Measurements from ENCODE around the gene EXOSC1.
"Not testable (repeated sequence)": the region's sequence is repeated elsewhere in the genome, so short reads cannot be mapped to it uniquely, and the experiment has no call there.

The EXOSC1 gene

DNA sequence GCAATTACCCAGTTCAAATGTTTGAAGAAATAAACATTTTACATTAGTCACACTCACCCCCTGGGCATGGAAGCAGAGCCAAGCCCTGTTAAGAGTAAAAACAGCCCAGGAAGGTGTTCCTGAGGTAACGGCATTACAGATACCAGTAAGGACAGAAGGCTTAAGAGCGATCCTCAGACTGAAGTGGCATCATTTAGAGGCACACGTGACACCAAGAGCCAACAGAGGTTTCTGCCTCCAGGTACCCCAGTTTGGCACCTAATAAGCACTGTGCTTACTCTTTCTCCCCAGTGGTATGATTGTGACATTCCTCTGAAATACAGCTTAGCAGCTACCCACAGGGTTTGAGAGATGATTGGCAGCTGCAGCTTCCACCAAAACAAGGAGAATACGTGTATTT lies 35.3 kb upstream of the EXOSC1 start:
- Histone ChIP-seq H3K4me3 (no peak overlapping the region), H3K9ac (peak overlapping the region in 1 of 11 experiments; percentile 7; a peak in 1 of 22 replicates), H3K4me2 (no peak overlapping the region), H3K9me3 (replicated peaks in 1 of 11) (no peaks in the 10 kb centered on the region), H3K4me1 (peaks cover 0 to 12% (median 0%) of the 10 kb centered on the region in 10 experiments; a peak in 5 of 20 replicates), H4K20me1 (peaks cover 2 to 83% (median 41%) of the 10 kb centered on the region in 11 experiments; a peak in 16 of 22 replicates), H3K36me3 (peaks cover 75 to 98% (median 96%) of the 10 kb centered on the region in 11 experiments), H3K27me3 (no peaks in the 10 kb centered on the region), H3K27ac (no peak overlapping the region)
- no peak for TF ChIP-seq Cebpa-rat (IDR thresholded peaks at IDR 0.05)

DNA sequence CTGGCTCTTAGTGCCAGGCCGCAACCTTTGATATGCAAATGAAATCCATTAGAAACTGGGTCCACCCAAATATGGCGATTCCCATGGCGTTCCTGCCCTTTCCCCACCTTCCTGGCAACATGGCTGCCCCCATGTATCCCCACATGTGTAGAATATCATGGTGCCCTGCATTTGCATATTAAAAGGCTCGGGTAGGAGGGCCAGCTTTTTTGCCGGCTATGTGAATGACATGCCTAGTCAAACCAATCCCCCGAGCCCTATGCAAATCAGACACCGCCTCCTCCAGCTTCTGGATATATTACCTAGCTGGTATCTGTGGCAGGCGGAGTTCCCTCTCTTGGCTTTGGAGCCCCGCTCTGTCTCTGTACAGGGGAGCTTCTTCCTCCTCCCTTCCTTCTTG lies 34.1 kb upstream of the EXOSC1 start:
- Histone ChIP-seq H3K9me3 (replicated peaks in 1 of 11) (no peaks in the 10 kb centered on the region), H3K4me3 (no peak overlapping the region), H3K4me1 (peaks cover 0 to 12% (median 0%) of the 10 kb centered on the region in 10 experiments; a peak in 5 of 20 replicates), H4K20me1 (peaks cover 2 to 73% (median 30%) of the 10 kb centered on the region in 11 experiments; a peak in 16 of 22 replicates), H3K4me2 (no peak overlapping the region), H3K36me3 (peaks cover 81 to 99% (median 96%) of the 10 kb centered on the region in 11 experiments), H3K27ac (no peak overlapping the region), H3K9ac (no peak overlapping the region), H3K27me3 (no peaks in the 10 kb centered on the region)
- TF ChIP-seq Cebpa-rat (IDR thresholded peaks at IDR 0.05), result no peak

DNA sequence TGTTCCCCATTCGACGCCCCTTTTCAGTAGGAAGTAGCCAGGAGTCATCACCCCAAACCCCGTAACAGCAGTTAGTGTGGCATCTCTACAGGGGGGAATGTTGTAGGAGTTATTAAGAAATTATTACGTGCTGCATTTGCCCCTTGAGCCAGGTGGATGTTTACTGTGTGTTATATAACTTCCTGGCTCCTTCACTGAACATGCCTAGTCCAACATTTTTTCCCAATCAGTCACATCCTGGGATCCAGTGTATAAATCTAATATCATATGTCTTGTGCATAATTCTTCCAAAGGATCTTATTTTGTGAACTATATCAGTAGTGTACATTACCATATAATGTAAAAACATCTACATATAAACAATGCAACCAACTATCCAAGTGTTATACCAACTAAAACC lies 33.6 kb upstream of the EXOSC1 start:
- peaks cover 2 to 68% (median 25%) of the 10 kb centered on the region in 11 experiments; a peak in 15 of 22 replicates for H4K20me1 ChIP-seq
- peaks cover 86 to 99% (median 96%) of the 10 kb centered on the region in 11 experiments for H3K36me3 ChIP-seq
- H3K27me3 ChIP-seq; H3K9me3 ChIP-seq (replicated peaks in 1 of 11); H3K9ac ChIP-seq; H3K4me2 ChIP-seq; H3K4me3 ChIP-seq; H3K27ac ChIP-seq: not testable (repeated sequence)
- peaks cover 0 to 12% (median 0%) of the 10 kb centered on the region in 10 experiments; a peak in 5 of 20 replicates for H3K4me1 ChIP-seq

DNA sequence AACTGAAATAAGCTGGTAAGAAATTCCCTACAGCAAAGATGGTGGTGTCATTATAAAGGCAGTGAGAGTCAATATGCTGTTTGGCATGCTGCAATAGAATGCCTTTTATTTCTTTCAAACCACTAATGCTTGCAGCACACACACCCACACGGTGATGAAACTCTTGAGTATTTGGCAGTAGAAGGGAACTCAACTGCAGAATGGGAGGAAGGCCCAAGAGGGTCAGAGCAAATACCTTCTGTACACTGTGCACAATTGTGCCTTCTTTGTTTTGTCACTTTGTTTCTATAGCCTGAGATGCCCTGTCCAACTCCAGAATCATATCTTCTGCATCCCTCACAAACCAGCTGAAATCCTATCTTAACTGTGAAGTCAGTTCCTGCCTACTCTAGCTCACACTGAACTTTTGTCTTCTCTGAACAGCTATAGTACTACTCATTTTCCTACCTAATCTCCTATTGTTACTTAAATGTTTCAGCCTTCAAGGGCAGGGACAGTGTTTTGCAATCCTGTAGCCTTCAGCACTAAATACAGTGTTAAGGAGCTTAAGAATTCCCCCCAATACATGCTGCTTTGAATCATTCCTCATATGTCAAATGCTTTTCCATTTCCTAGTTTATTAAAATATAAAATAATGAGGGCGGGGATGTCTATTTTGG lies 30.3 kb upstream of the EXOSC1 start:
- H3K27me3 ChIP-seq, result no peaks in the 10 kb centered on the region
- H3K27ac ChIP-seq, result no peak overlapping the region
- no peak for TF ChIP-seq Cebpa-rat (IDR thresholded peaks at IDR 0.05)
- peaks cover 99 to 100% (median 100%) of the 10 kb centered on the region in 11 experiments for H3K36me3 ChIP-seq
- no peaks in the 10 kb centered on the region for H3K9me3 ChIP-seq (replicated peaks in 1 of 11)
- peaks cover 0 to 39% (median 8%) of the 10 kb centered on the region in 11 experiments; a peak in 9 of 22 replicates for H4K20me1 ChIP-seq
- no peak overlapping the region for H3K9ac ChIP-seq
- no peaks in the 10 kb centered on the region for H3K4me1 ChIP-seq
- H3K4me3 ChIP-seq, result no peak overlapping the region
- no peak overlapping the region for H3K4me2 ChIP-seq

DNA sequence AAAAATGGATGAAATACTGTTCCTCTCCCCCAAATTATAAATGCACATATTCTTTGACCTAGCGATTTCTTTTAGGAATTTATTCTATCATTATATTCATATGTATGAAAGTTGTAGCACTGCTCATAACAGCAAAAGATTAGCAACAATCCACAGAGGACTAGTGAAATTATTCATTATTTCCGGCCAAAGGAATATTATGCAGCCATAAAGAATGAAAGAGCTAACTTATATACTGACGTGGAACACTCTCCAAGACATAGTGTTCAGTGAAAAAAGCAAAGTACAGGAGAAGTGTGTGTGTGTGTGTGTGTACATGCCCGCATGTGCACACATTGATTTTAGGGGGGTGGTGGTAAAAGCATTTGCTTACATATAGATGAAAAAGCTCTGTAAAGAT lies 29.1 kb upstream of the EXOSC1 start:
- H3K4me1 ChIP-seq, result no peaks in the 10 kb centered on the region
- H3K4me2 ChIP-seq, result no peak overlapping the region
- peaks cover 98 to 100% (median 99%) of the 10 kb centered on the region in 11 experiments for H3K36me3 ChIP-seq
- no peaks in the 10 kb centered on the region for H3K9me3 ChIP-seq (replicated peaks in 1 of 11)
- H4K20me1 ChIP-seq, result peaks cover 0 to 34% (median 4%) of the 10 kb centered on the region in 11 experiments; a peak in 7 of 22 replicates
- H3K4me3 ChIP-seq, result no peak overlapping the region
- no peaks in the 10 kb centered on the region for H3K27me3 ChIP-seq
- no peak overlapping the region for H3K9ac ChIP-seq
- TF ChIP-seq Cebpa-rat (IDR thresholded peaks at IDR 0.05), result no peak
- H3K27ac ChIP-seq, result no peak overlapping the region

DNA sequence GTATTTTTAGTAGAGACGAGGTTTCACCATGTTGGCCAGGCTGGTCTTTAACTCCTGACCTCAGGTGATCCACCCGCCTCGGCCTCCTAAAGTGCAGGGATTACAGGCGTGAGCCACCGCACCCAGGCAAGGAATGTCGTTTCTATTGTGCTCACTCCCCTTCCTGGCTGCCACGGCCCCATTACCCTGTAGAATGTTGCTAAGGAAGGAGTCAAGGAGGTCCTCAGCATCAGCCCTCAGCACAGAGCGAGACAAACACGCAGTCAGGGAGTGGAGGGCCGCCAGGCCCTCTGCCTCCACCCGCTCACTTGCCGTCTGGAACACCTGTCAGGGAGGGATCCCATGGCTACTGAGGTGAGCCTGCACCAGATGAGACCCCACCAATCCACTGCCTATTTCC lies 23.0 kb upstream of the EXOSC1 start:
- H3K4me1 ChIP-seq, H3K9ac ChIP-seq: not testable (repeated sequence)
- H3K36me3 ChIP-seq, result peaks cover 96 to 100% (median 99%) of the 10 kb centered on the region in 11 experiments

DNA sequence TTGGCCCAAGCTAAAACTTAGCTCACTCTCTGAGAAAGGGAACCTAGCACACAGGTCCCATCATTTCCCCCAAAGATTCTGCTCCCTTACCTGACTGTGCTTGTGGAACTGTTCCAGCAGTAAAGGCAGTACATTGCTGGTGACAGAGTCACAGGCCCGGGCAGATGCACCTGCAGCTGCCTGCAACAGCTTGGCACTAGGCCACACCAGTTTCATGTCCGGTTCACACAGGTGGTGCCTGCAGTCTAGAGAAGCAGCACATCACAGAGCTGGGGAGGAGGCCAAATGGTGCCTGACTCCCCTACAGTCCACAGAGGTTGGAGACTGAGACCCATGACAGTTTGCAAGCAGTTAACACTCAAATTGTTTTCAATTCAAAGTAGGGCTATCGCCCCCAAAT lies 22.4 kb upstream of the EXOSC1 start:
- H3K36me3 ChIP-seq, result peaks cover 94 to 100% (median 99%) of the 10 kb centered on the region in 11 experiments
- H3K27me3 ChIP-seq, result no peaks in the 10 kb centered on the region
- peaks cover 0 to 4% (median 0%) of the 10 kb centered on the region in 10 experiments; a peak in 1 of 20 replicates for H3K4me1 ChIP-seq
- H4K20me1 ChIP-seq, result peaks cover 0 to 54% (median 16%) of the 10 kb centered on the region in 11 experiments; a peak in 15 of 22 replicates
- H3K9ac ChIP-seq, result no peak overlapping the region
- H3K9me3 ChIP-seq (replicated peaks in 1 of 11), result no peaks in the 10 kb centered on the region
- no peak overlapping the region for H3K4me2 ChIP-seq
- no peak overlapping the region for H3K4me3 ChIP-seq
- no peak overlapping the region for H3K27ac ChIP-seq
- no peak for TF ChIP-seq Cebpa-rat (IDR thresholded peaks at IDR 0.05)

More for the DNA sequence above, 23.0 kb upstream of the EXOSC1 start:
- not testable (repeated sequence) for H3K9me3 ChIP-seq (replicated peaks in 1 of 11); H3K4me3 ChIP-seq; H3K4me2 ChIP-seq; H3K27me3 ChIP-seq; H3K27ac ChIP-seq
- H4K20me1 ChIP-seq, result peaks cover 0 to 48% (median 11%) of the 10 kb centered on the region in 11 experiments; a peak in 15 of 22 replicates

DNA sequence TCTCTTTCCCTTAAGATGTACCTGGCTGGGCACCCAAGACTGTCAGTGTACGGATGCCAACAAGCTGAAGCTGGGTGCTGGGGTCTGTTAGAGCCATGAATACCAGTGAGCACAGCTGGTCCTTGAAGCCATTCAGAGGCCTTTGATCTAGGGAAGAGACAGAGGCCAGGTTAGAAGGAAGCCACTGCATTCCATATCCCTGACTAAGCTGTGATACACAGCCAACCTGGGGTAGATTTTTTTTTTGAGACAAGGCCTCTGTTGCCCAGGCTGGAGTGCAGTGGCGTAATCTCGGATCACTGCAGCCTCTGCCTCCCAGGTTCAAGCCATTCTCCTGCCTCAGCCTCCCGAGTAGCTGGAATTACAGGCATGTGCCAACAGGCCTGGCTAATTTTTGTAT lies 20.9 kb upstream of the EXOSC1 start:
- Histone ChIP-seq H3K9ac (no peak overlapping the region), H3K4me1 (peaks cover 0 to 4% (median 0%) of the 10 kb centered on the region in 10 experiments; a peak in 1 of 20 replicates), H3K4me2 (no peak overlapping the region), H4K20me1 (peaks cover 0 to 57% (median 16%) of the 10 kb centered on the region in 11 experiments; a peak in 15 of 22 replicates), H3K27me3 (no peaks in the 10 kb centered on the region), H3K9me3 (replicated peaks in 1 of 11) (no peaks in the 10 kb centered on the region), H3K36me3 (peaks cover 94 to 100% (median 99%) of the 10 kb centered on the region in 11 experiments), H3K27ac (no peak overlapping the region), H3K4me3 (no peak overlapping the region)
- no peak for TF ChIP-seq Cebpa-rat (IDR thresholded peaks at IDR 0.05)

DNA sequence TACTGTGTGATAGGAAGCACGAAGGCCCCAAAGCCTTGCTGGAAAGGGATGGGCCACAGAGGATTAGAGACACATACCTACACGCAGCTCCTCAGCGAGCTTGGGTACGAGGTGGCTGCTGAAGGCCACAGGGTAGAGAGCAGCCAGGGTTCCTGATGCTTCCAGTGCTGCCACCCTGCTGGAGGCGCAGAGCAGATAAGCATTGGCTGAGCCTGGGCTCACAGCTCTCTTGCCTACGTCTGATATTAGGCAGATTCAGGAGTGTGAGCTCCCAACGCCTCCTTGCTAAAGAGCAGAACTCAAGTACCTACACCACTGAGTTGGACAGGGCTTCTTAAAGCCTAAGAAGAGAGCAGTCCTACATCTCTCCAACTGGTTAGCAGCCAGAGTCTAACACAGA lies 20.2 kb upstream of the EXOSC1 start:
- H4K20me1 ChIP-seq, result peaks cover 0 to 57% (median 16%) of the 10 kb centered on the region in 11 experiments; a peak in 15 of 22 replicates
- H3K27ac ChIP-seq, result peak overlapping the region in 1 of 11 experiments; percentile 17; a peak in 1 of 22 replicates
- no peaks in the 10 kb centered on the region for H3K27me3 ChIP-seq
- no peak for TF ChIP-seq Cebpa-rat (IDR thresholded peaks at IDR 0.05)
- peaks cover 95 to 100% (median 99%) of the 10 kb centered on the region in 11 experiments for H3K36me3 ChIP-seq
- H3K4me3 ChIP-seq, result no peak overlapping the region
- peaks cover 0 to 4% (median 0%) of the 10 kb centered on the region in 10 experiments; a peak in 2 of 20 replicates for H3K4me1 ChIP-seq
- H3K9me3 ChIP-seq (replicated peaks in 1 of 11), result no peaks in the 10 kb centered on the region
- peak overlapping the region in 1 of 11 experiments; percentile 32; a peak in 1 of 22 replicates for H3K9ac ChIP-seq
- H3K4me2 ChIP-seq, result no peak overlapping the region
